ENCODE data around the gene APMAP.

The APMAP gene

GRCh38 chr20:25018841-25019240 lies 26.3 kb upstream of the APMAP start:
- FAIRE-seq (no peak), DNase-seq (ENCODE audit: insufficient read length, low spot score) (no peak)
- no peak for TF ChIP-seq CTCF (IDR thresholded peaks at IDR 0.05; ENCODE audit: insufficient read depth, missing control alignments)

- no peak for DNase-seq (ENCODE audit: insufficient read length, low spot score)
- no peak for FAIRE-seq
- TF ChIP-seq CTCF (IDR thresholded peaks at IDR 0.05; ENCODE audit: insufficient read depth, missing control alignments): no peak
Measured at GRCh38 chr20:25018425-25018824, 25.9 kb upstream of the APMAP start.

GRCh38 chr20:25017257-25017803 lies 24.8 kb upstream of the APMAP start:
- FAIRE-seq: no peak
- no peak for DNase-seq (ENCODE audit: insufficient read length, low spot score)
- TF ChIP-seq CTCF (IDR thresholded peaks at IDR 0.05; ENCODE audit: insufficient read depth, missing control alignments): no peak

GRCh38 chr20:25016471-25016870 lies 23.9 kb upstream of the APMAP start:
- FAIRE-seq (no peak), DNase-seq (ENCODE audit: insufficient read length, low spot score) (no peak)
- no peak for TF ChIP-seq CTCF (IDR thresholded peaks at IDR 0.05; ENCODE audit: insufficient read depth, missing control alignments)

- DNase-seq (ENCODE audit: insufficient read length, low spot score): no peak
- no peak for FAIRE-seq
- no peak for TF ChIP-seq CTCF (IDR thresholded peaks at IDR 0.05; ENCODE audit: insufficient read depth, missing control alignments)
Measured at GRCh38 chr20:25015986-25016385, 23.4 kb upstream of the APMAP start.

- FAIRE-seq (no peak), DNase-seq (ENCODE audit: insufficient read length, low spot score) (no peak)
- no peak for TF ChIP-seq CTCF (IDR thresholded peaks at IDR 0.05; ENCODE audit: insufficient read depth, missing control alignments)
Measured at GRCh38 chr20:25014816-25015215, 22.3 kb upstream of the APMAP start.

GRCh38 chr20:25013478-25014380 lies 21.2 kb upstream of the APMAP start:
- no peak for FAIRE-seq
- TF ChIP-seq CTCF (IDR thresholded peaks at IDR 0.05; ENCODE audit: insufficient read depth, missing control alignments): no peak

More at GRCh38 chr20:25013478-25014380, 21.2 kb upstream of the APMAP start:
- no peak for DNase-seq (ENCODE audit: insufficient read length, low spot score)
